SH-SY5Y (cell line): ENCODE measurements around the gene GUCA2A.

Experiments used
- GATA2 ChIP-seq: IDR thresholded peaks from 2 replicates; pipeline ENCODE4 v1.6.1; 2011; ENCODE audit warnings: mild to moderate bottlenecking, low read depth, low read length
- GATA3 ChIP-seq: IDR thresholded peaks from 2 replicates; pipeline ENCODE4 v1.6.1; 2011; ENCODE audit warnings: low read depth, mild to moderate bottlenecking, low read length, moderate library complexity

DNA sequence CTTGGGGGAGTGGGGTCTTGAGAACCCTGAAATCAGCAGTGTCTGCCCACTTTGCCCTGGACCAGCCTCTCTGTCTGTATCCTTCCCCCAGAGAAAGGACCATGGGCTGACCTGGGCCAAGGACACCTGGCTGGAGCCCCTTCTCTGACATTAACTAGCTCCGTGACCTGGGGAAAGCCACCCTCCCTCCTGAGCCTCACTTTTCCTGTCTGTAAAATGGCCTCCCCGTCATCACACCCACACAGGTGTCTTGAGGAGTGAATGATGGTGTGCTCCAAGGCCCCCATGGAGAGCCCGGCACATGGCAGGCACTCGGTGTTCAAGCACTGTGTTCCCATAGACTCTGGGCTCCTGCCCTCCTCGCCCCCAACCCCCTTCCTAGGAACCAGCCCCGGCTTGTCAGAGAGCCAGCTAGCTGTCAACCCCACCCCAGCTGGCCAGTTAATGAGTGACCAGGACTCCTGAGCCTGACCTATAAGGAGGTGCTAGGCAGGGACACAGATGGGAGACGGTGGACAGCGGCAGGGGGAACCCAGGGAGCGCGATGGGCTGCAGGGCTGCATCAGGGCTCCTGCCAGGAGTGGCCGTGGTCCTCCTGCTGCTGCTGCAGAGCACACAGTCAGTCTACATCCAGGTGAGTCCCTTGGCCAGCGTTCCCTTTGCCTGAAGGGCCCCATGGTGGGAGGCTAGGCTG lies 11.5 kb downstream of the GUCA2A start, which contains the start of gene GUCA2B:
- no peak for TF ChIP-seq GATA2
- TF ChIP-seq GATA3: no peak
